ENCODE measurements around the gene SWT1. TPM values are rescaled to one million over a fixed set of nuclear protein-coding genes. Genes with fewer than 3 reads are reported as not detected.

The SWT1 gene
- total RNA-seq, 2 experiments from 2014 or later: 4.1 to 5.3 TPM

DNA sequence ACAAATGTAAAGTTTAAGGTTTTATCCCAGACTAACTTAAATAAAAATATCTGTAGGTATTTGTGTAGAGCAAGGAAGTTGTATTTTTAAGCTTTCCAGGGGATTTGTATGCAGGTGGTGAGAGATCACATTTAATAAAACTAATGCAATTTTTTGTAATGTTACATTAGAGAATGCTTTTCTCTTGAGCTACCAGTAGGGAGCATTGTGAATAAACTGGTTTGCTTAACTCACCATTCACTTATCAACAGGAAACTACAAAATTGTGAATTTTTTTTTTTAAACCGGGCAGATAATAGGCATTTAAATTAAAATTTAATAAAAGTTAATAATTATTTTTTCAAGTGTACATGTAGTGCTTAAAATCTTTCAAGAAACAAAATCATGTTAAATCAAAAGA, 81.5 kb downstream of the SWT1 start:
- no peak overlapping the region for H3K27ac Mint-ChIP-seq
- peak overlapping the region; percentile 7 for H3K4me3 Mint-ChIP-seq
- no peak overlapping the region for H3K27ac ChIP-seq (ENCODE audit: low read depth in 1 of 2, low read length in 2 of 2)
- H3K9me3 Mint-ChIP-seq: no peaks in the 10 kb centered on the region
- H3K27me3 Mint-ChIP-seq: no peaks in the 10 kb centered on the region
- intact Hi-C loops (cut with DNase I, micrococcal nuclease): loop anchor here (1.0 to 5.0 kb wide), 5 partner anchors 79 to 456 kb away; partner anchors contain the start of gene IVNS1ABP (in 1 of the 2)
- no peaks in the 10 kb centered on the region for H3K36me3 ChIP-seq (ENCODE audit: insufficient read depth, low read length)
- H3K9me3 ChIP-seq (ENCODE audit: control insufficient read depth in 1 of 2, insufficient read depth in 1 of 2, low read length in 2 of 2): no peaks in the 10 kb centered on the region
- H3K4me3 ChIP-seq (ENCODE audit: low read length): no peak overlapping the region
- H3K4me1 Mint-ChIP-seq (ENCODE audit: low read depth): peaks cover 30% of the 10 kb centered on the region
- H3K36me3 Mint-ChIP-seq (ENCODE audit: low read depth): no peaks in the 10 kb centered on the region
- CTCF ChIA-PET: interaction anchor here (0.7 to 3.3 kb wide), 15 partner anchors 33 to 463 kb away, joined by 3 to 13 read pairs (median 4); partner anchors contain the start of gene IVNS1ABP
- H3K4me1 ChIP-seq (ENCODE audit: insufficient read depth, low read length): no peaks in the 10 kb centered on the region
- POLR2A ChIA-PET: interaction anchor here (0.8 to 4.4 kb wide), 15 partner anchors 13 to 442 kb away, joined by 3 to 69 read pairs (median 6); partner anchors contain the start of genes IVNS1ABP, RNF2, SWT1 and TRMT1L
- DNase-seq: peak in 3 of 14 experiments; percentile 48 to 59 (median 52)
- ATAC-seq (ENCODE audit: poor library complexity): peak; percentile 79
- TF ChIP-seq, protein P1, sequence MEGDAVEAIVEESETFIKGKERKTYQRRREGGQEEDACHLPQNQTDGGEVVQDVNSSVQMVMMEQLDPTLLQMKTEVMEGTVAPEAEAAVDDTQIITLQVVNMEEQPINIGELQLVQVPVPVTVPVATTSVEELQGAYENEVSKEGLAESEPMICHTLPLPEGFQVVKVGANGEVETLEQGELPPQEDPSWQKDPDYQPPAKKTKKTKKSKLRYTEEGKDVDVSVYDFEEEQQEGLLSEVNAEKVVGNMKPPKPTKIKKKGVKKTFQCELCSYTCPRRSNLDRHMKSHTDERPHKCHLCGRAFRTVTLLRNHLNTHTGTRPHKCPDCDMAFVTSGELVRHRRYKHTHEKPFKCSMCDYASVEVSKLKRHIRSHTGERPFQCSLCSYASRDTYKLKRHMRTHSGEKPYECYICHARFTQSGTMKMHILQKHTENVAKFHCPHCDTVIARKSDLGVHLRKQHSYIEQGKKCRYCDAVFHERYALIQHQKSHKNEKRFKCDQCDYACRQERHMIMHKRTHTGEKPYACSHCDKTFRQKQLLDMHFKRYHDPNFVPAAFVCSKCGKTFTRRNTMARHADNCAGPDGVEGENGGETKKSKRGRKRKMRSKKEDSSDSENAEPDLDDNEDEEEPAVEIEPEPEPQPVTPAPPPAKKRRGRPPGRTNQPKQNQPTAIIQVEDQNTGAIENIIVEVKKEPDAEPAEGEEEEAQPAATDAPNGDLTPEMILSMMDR (IDR thresholded peaks at IDR 0.05): peak; percentile 84
- no peaks in the 10 kb centered on the region for H3K27me3 ChIP-seq (ENCODE audit: control insufficient read depth in 1 of 2, insufficient read depth in 2 of 2, low read length in 2 of 2)

DNA sequence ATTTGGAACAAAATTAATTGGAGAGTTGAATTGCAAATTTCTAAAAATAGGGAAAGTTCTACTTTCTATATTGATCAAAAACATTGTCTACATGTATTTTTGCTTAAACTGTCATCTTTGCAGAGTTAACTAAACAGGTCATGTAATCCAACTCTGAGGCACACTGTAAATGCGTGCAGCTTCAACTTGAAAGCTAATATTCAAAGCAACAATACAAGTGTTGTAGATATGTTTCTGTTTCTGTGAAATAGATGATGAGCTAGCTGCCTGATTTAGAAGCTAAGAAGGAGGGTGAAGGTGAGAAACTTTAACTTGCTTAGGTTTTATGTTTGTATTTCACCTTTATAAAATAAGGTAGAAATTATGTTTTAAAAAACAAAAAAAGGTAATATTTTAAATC, 82.9 kb downstream of the SWT1 start:
- no peaks in the 10 kb centered on the region for H3K36me3 Mint-ChIP-seq (ENCODE audit: low read depth)
- H3K4me1 Mint-ChIP-seq (ENCODE audit: low read depth): peaks cover 30% of the 10 kb centered on the region
- CTCF ChIA-PET: interaction anchor here (1.2 to 3.3 kb wide), 2 partner anchors 77 to 407 kb away, joined by 4 to 13 read pairs; partner anchors contain the start of gene IVNS1ABP
- Histone ChIP-seq H3K9me3 (ENCODE audit: control insufficient read depth in 1 of 2, insufficient read depth in 1 of 2, low read length in 2 of 2) (no peaks in the 10 kb centered on the region), H3K36me3 (ENCODE audit: insufficient read depth, low read length) (no peaks in the 10 kb centered on the region), H3K27ac (ENCODE audit: low read depth in 1 of 2, low read length in 2 of 2) (no peak overlapping the region), H3K4me1 (ENCODE audit: insufficient read depth, low read length) (no peaks in the 10 kb centered on the region), H3K4me3 (ENCODE audit: low read length) (no peak overlapping the region), H3K27me3 (ENCODE audit: control insufficient read depth in 1 of 2, insufficient read depth in 2 of 2, low read length in 2 of 2) (no peaks in the 10 kb centered on the region)
- H3K27me3 Mint-ChIP-seq: no peaks in the 10 kb centered on the region
- H3K27ac Mint-ChIP-seq: peak overlapping the region; percentile 22
- TF ChIP-seq, protein P1 (IDR thresholded peaks at IDR 0.05): no peak
- H3K4me3 Mint-ChIP-seq: peak overlapping the region; percentile 56
- ATAC-seq (ENCODE audit: poor library complexity) (peak; percentile 49), DNase-seq (peak in 3 of 14 experiments; percentile 13 to 20 (median 16))
- H3K9me3 Mint-ChIP-seq: no peaks in the 10 kb centered on the region
- POLR2A ChIA-PET: interaction anchor here (0.9 to 4.4 kb wide), 10 partner anchors 10 to 441 kb away, joined by 3 to 69 read pairs (median 6); partner anchors contain the start of gene IVNS1ABP
- intact Hi-C loops (cut with DNase I, micrococcal nuclease): loop anchor here (2.0 to 5.0 kb wide), 5 partner anchors 42 to 455 kb away; partner anchors contain the start of gene IVNS1ABP (in 2 of the 2)

DNA sequence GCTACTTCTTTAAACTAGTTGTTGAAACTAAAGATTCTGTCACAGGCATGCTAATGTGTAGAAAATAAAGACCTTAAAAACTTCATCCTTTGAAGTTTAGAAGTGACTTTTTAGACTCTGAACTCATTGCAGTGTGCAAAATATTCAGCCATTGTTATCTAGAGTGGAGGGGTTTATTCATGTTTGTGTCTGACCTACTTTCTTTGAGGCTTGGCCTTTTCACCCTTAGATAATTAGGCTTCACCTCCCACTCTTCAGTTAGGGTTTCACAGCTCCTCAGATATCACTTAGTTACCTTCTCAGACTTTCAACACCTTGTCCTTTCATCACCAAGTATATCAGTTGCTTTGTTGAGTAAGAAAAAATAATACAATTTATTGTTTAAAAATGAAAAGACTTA, 84.2 kb downstream of the SWT1 start:
- H3K27me3 ChIP-seq (ENCODE audit: control insufficient read depth in 1 of 2, insufficient read depth in 2 of 2, low read length in 2 of 2): no peaks in the 10 kb centered on the region
- no peaks in the 10 kb centered on the region for H3K9me3 ChIP-seq (ENCODE audit: control insufficient read depth in 1 of 2, insufficient read depth in 1 of 2, low read length in 2 of 2)
- no peaks in the 10 kb centered on the region for H3K36me3 ChIP-seq (ENCODE audit: insufficient read depth, low read length)
- no peaks in the 10 kb centered on the region for H3K4me1 ChIP-seq (ENCODE audit: insufficient read depth, low read length)
- H3K4me3 ChIP-seq (ENCODE audit: low read length): no peak overlapping the region
- H3K27ac Mint-ChIP-seq: peak overlapping the region; percentile 22
- H3K36me3 Mint-ChIP-seq (ENCODE audit: low read depth): no peaks in the 10 kb centered on the region
- CTCF ChIA-PET: no interaction called here
- H3K27ac ChIP-seq (ENCODE audit: low read depth in 1 of 2, low read length in 2 of 2): no peak overlapping the region
- H3K27me3 Mint-ChIP-seq: no peaks in the 10 kb centered on the region
- intact Hi-C loops (cut with DNase I, micrococcal nuclease): loop anchor here in 1 of 2 experiments (5.0 kb wide), 2 partner anchors 41 to 76 kb away; partner anchors contain the start of gene IVNS1ABP
- ATAC-seq (ENCODE audit: poor library complexity) (peak; percentile 22), DNase-seq (peak in 3 of 14 experiments; percentile 11 to 34 (median 16))
- TF ChIP-seq, protein P1 (IDR thresholded peaks at IDR 0.05): no peak
- POLR2A ChIA-PET: interaction anchor here (1.4 to 4.4 kb wide), 3 partner anchors 76 to 429 kb away, joined by 3 to 69 read pairs (median 3); partner anchors contain the start of gene IVNS1ABP
- H3K4me3 Mint-ChIP-seq: no peak overlapping the region
- H3K9me3 Mint-ChIP-seq: no peaks in the 10 kb centered on the region
- H3K4me1 Mint-ChIP-seq (ENCODE audit: low read depth): peaks cover 30% of the 10 kb centered on the region
